Activated naive CD4-positive, alpha-beta T cell treated with Interleukin-2 at 50 U/mL for 16 hours (primary cell): ENCODE measurements around the gene DOCK1.
"Not testable (repeated sequence)": the region's sequence is repeated elsewhere in the genome, so short reads cannot be mapped to it uniquely, and the experiment has no call there.

Experiments
- DNase-seq: peaks from one replicate; pipeline ENCODE4 v3.0.0-alpha.2; 2020

Gene DOCK1

GRCh38 chr10:126904818-126905701 lies at the start of gene DOCK1:
TSS of gene DOCK1 (plus strand) at chr10:126905428. CDS start at chr10:126905518, 90 bp downstream.
- no peak for DNase-seq

- DNase-seq, result no peak
Observed at GRCh38 chr10:126857178-126857806, 47.9 kb upstream of the DOCK1 start.

- no peak for DNase-seq
Observed at GRCh38 chr10:126867567-126868365, 37.5 kb upstream of the DOCK1 start.

GRCh38 chr10:126868371-126868770 lies 36.9 kb upstream of the DOCK1 start:
- no peak for DNase-seq

GRCh38 chr10:126872135-126872534 lies 33.1 kb upstream of the DOCK1 start:
- DNase-seq, result no peak

GRCh38 chr10:126872768-126873167 lies 32.5 kb upstream of the DOCK1 start:
- no peak for DNase-seq

GRCh38 chr10:126876456-126876855 lies 28.8 kb upstream of the DOCK1 start:
- DNase-seq, result no peak

- no peak for DNase-seq
Observed at GRCh38 chr10:126877390-126877789, 27.8 kb upstream of the DOCK1 start.

GRCh38 chr10:126878594-126878993 lies 26.6 kb upstream of the DOCK1 start:
- DNase-seq, result no peak

GRCh38 chr10:126880926-126881325 lies 24.3 kb upstream of the DOCK1 start:
- DNase-seq, result no peak

- DNase-seq, result not testable (repeated sequence)
Observed at GRCh38 chr10:126882055-126882454, 23.2 kb upstream of the DOCK1 start.

GRCh38 chr10:126888436-126888835 lies 16.8 kb upstream of the DOCK1 start:
- not testable (repeated sequence) for DNase-seq

- DNase-seq, result no peak
Observed at GRCh38 chr10:126889421-126889820, 15.8 kb upstream of the DOCK1 start.

GRCh38 chr10:126890797-126891196 lies 14.4 kb upstream of the DOCK1 start:
- not testable (repeated sequence) for DNase-seq

GRCh38 chr10:126892226-126893175 lies 12.7 kb upstream of the DOCK1 start:
- no peak for DNase-seq

GRCh38 chr10:126893206-126893605 lies 12.0 kb upstream of the DOCK1 start:
- DNase-seq, result no peak

GRCh38 chr10:126893841-126894240 lies 11.4 kb upstream of the DOCK1 start:
- DNase-seq, result no peak

GRCh38 chr10:126895214-126895781 lies 9.9 kb upstream of the DOCK1 start:
- DNase-seq, result no peak

- DNase-seq, result no peak
Observed at GRCh38 chr10:126898460-126898859, 6.8 kb upstream of the DOCK1 start.

GRCh38 chr10:126899529-126899928 lies 5.7 kb upstream of the DOCK1 start:
- not testable (repeated sequence) for DNase-seq

GRCh38 chr10:126902157-126902556 lies 3.1 kb upstream of the DOCK1 start:
- DNase-seq, result no peak
